DLD1 (cell line): Measurements from ENCODE around the gene DDX50.
"Not testable (repeated sequence)": the region's sequence is repeated elsewhere in the genome, so short reads cannot be mapped to it uniquely, and the experiment has no call there.

Experiments used
- in situ Hi-C: cut with HindIII; loops from 2 replicates; pipeline ENCODE4 v1.10.0; 2017; ENCODE audit warnings: low sequenced_read_pairs

DDX50 gene

GRCh38 chr10:68901105-68901927, at the start of gene DDX50:
DDX50 (plus strand) TSS chr10:68901315; CDS start chr10:68901385, 70 bp downstream.
- in situ Hi-C loops: no loop called here

- in situ Hi-C loops: no loop called here
These were observed 44.8 kb upstream of the DDX50 start for GRCh38 chr10:68856352-68856751.

- in situ Hi-C loops: no loop called here
These were observed 44.1 kb upstream of the DDX50 start for GRCh38 chr10:68857005-68857404.

- in situ Hi-C loops: no loop called here
These were observed 39.9 kb upstream of the DDX50 start for GRCh38 chr10:68861253-68861652.

- in situ Hi-C loops: no loop called here
These were observed 36.5 kb upstream of the DDX50 start for GRCh38 chr10:68864611-68865010.

GRCh38 chr10:68868173-68868572, 32.9 kb upstream of the DDX50 start:
- in situ Hi-C loops: not testable (repeated sequence)

- in situ Hi-C loops: no loop called here
These were observed 31.5 kb upstream of the DDX50 start for GRCh38 chr10:68869623-68870022.

- in situ Hi-C loops: no loop called here
These were observed 31.1 kb upstream of the DDX50 start for GRCh38 chr10:68870061-68870460.

GRCh38 chr10:68870545-68871104, 30.5 kb upstream of the DDX50 start:
- in situ Hi-C loops: no loop called here

GRCh38 chr10:68871105-68871711, 29.9 kb upstream of the DDX50 start:
- in situ Hi-C loops: no loop called here

- in situ Hi-C loops: no loop called here
These were observed 29.3 kb upstream of the DDX50 start for GRCh38 chr10:68871731-68872342.

GRCh38 chr10:68876246-68877138, 24.6 kb upstream of the DDX50 start:
- in situ Hi-C loops: no loop called here

GRCh38 chr10:68877482-68878110, 23.5 kb upstream of the DDX50 start:
- in situ Hi-C loops: no loop called here

GRCh38 chr10:68878496-68878895, 22.6 kb upstream of the DDX50 start:
- in situ Hi-C loops: no loop called here

GRCh38 chr10:68879628-68880027, 21.5 kb upstream of the DDX50 start:
- in situ Hi-C loops: no loop called here

- in situ Hi-C loops: no loop called here
These were observed 20.9 kb upstream of the DDX50 start for GRCh38 chr10:68880181-68880580.

GRCh38 chr10:68895041-68895440, 6.1 kb upstream of the DDX50 start:
- in situ Hi-C loops: no loop called here

- in situ Hi-C loops: no loop called here
These were observed 3.8 kb upstream of the DDX50 start for GRCh38 chr10:68897336-68897741.

- in situ Hi-C loops: no loop called here
These were observed 1.8 kb upstream of the DDX50 start for GRCh38 chr10:68899186-68899745.
